HepG2 (cell line): Measurements from ENCODE around the gene AGER. TPM values are rescaled to one million over a fixed set of nuclear protein-coding genes. Genes with fewer than 3 reads are reported as not detected.
A peak's percentile ranks its signal among the peaks of the same experiment; 100 is the strongest.

Experiments used
- ATAC-seq: fragments of 200-7000 bp; cut with Tn5 transposase; 3 replicates; pipeline ENCODE4 v1.9.1; 2020; ENCODE audit warnings: mild to moderate bottlenecking, moderate library complexity
- BruUV-seq: library from RNA; stranded (reverse); fragments of 400-500 nt; replicated peaks from 2 replicates; lab custom pipeline; 2021; lab: Mats Ljungman, UMichigan
- CTCF ChIA-PET: fragments of 300-600 bp; formaldehyde crosslinking; extraction: SDS; loops from one replicate; lab custom pipeline; 2021; ENCODE audit warnings: low total read pairs, inconsistent platforms, low intra/inter-chr PET ratio; lab: Yijun Ruan, JAX
- POLR2A ChIA-PET: fragments of 350-600 bp; sonication (Branson Sonifier 250); formaldehyde crosslinking; loops from one replicate; lab custom pipeline; 2020; ENCODE audit warnings: antibody characterized with exemption, inconsistent platforms; lab: Yijun Ruan, JAX
- DNase-seq: peaks from one replicate; pipeline ENCODE4 v3.0.0-alpha.2; 2015; ENCODE audit warnings: low spot score
- FAIRE-seq: peaks from 3 replicates; lab custom pipeline; 2011; peaks lifted over from hg19 to GRCh38; lab: Jason Lieb, UNC
- H2AFZ ChIP-seq: one replicate; pipeline ENCODE4 v1.6.1; 2011; ENCODE audit warnings: low read length, inconsistent platforms
- H3K27ac ChIP-seq: fragments of 300-600 bp; 3 replicates; pipeline ENCODE4 v1.8.0; 2011; ENCODE audit warnings: mixed run types, mild to moderate bottlenecking, mixed read lengths, low read length, inconsistent platforms; ENCODE audit not compliant: insufficient read depth; ENCODE audit errors: extremely low read length
- H3K27me3 ChIP-seq, 2 experiments: fragments of 200-600 bp in 1 of 2; 2 replicates in 1 of 2; 3 replicates in 1 of 2; pipeline versions ENCODE4 v1.6.0 to v1.8.0; 2011; ENCODE audit warnings: low read length in 2 of 2, mild to moderate bottlenecking in 2 of 2, moderate library complexity in 2 of 2, inconsistent platforms in 1 of 2; ENCODE audit not compliant: insufficient read depth in 2 of 2, control insufficient read depth in 1 of 2
- H3K36me3 ChIP-seq, 2 experiments: fragments of 200-600 bp in 1 of 2; replicated peaks in 1 of 2; 2 replicates in 1 of 2; 3 replicates in 1 of 2; pipeline versions ENCODE4 v1.5.1 to v1.8.0; 2011; ENCODE audit warnings: low read length in 2 of 2, inconsistent platforms in 1 of 2; ENCODE audit not compliant: insufficient read depth in 2 of 2, control insufficient read depth in 1 of 2
- H3K4me1 ChIP-seq: 2 replicates; pipeline ENCODE4 v1.5.1; 2012; ENCODE audit warnings: low read length, inconsistent platforms; ENCODE audit not compliant: insufficient read depth
- H3K4me2 ChIP-seq: 2 replicates; pipeline ENCODE4 v1.6.0; 2011; ENCODE audit warnings: low read depth, low read length, inconsistent platforms
- H3K4me3 ChIP-seq, 3 experiments: fragments of 200-600 bp in 1 of 3; sonication (generic), shearing (Covaris generic) in 1 of 3; replicated peaks in 1 of 3; 2 replicates each; pipeline ENCODE4 v1.5.1; 2011 to 2016; ENCODE audit warnings: low read length in 3 of 3, inconsistent platforms in 2 of 3, low read depth in 2 of 3, mild to moderate bottlenecking in 2 of 3, control low read depth in 1 of 3, mixed read lengths in 1 of 3; ENCODE audit not compliant: insufficient read depth in 1 of 3
- H3K79me2 ChIP-seq: one replicate; pipeline ENCODE4 v1.6.1; 2011; ENCODE audit warnings: low read length, inconsistent platforms; ENCODE audit not compliant: insufficient read depth
- H3K9ac ChIP-seq: 2 replicates; pipeline ENCODE4 v1.6.0; 2011; ENCODE audit warnings: mild to moderate bottlenecking, low read depth, low read length, inconsistent platforms; ENCODE audit not compliant: insufficient read depth
- H3K9me3 ChIP-seq: 2 replicates; pipeline ENCODE4 v1.5.1; 2012; ENCODE audit warnings: mild to moderate bottlenecking, low read length
- H4K20me1 ChIP-seq: 2 replicates; pipeline ENCODE4 v1.6.0; 2011; ENCODE audit warnings: inconsistent platforms, mild to moderate bottlenecking, low read length, moderate library complexity; ENCODE audit not compliant: insufficient read depth
- CC2D1A ChIP-seq: sonication (generic); formaldehyde crosslinking; IDR thresholded peaks from 2 replicates; pipeline ENCODE4 v1.8.1; 2023; ENCODE audit warnings: mild to moderate bottlenecking, missing genetic modification reagents
- KDM3A ChIP-seq: IDR thresholded peaks from 2 replicates; pipeline ENCODE4 v1.6.1; 2018; ENCODE audit warnings: low read depth, missing compliant biosample characterization
- POLR2G ChIP-seq: fragments of 200-400 bp; formaldehyde crosslinking; IDR thresholded peaks from 2 replicates; pipeline ENCODE4 v1.6.1; 2018; ENCODE audit warnings: mild to moderate bottlenecking, low read depth, low read length, moderate library complexity
- U2AF1 ChIP-seq: fragments of 200-400 bp; formaldehyde crosslinking; optimal IDR thresholded peaks from 2 replicates; pipeline ENCODE3; 2017; ENCODE audit warnings: mild to moderate bottlenecking, low read depth, low read length
- ZMYM2 ChIP-seq: sonication (generic); formaldehyde crosslinking; IDR thresholded peaks from 2 replicates; pipeline ENCODE4 v1.8.0; 2022; ENCODE audit warnings: mild to moderate bottlenecking, missing genetic modification reagents
- ZNF136 ChIP-seq: sonication (generic); formaldehyde crosslinking; IDR thresholded peaks from 2 replicates; pipeline ENCODE4 v1.8.1; 2022; ENCODE audit warnings: low read depth, mild to moderate bottlenecking, moderate library complexity, missing genetic modification reagents
- ZNF318 ChIP-seq: sonication (generic); formaldehyde crosslinking; IDR thresholded peaks from 2 replicates; pipeline ENCODE4 v1.4.0; 2020; ENCODE audit warnings: mild to moderate bottlenecking, missing genetic modification reagents
- ZNF768 ChIP-seq: sonication (generic); formaldehyde crosslinking; IDR thresholded peaks from 2 replicates; pipeline ENCODE4 v1.4.0; 2020; ENCODE audit warnings: missing genetic modification reagents
- ZNF772 ChIP-seq: sonication (generic); formaldehyde crosslinking; IDR thresholded peaks from 2 replicates; pipeline ENCODE4 v1.5.0; 2020; ENCODE audit warnings: mild to moderate bottlenecking, missing genetic modification reagents
- ZNF83 ChIP-seq: sonication (generic); formaldehyde crosslinking; IDR thresholded peaks from 2 replicates; pipeline ENCODE4 v1.4.0; 2020; ENCODE audit warnings: missing genetic modification reagents, mild to moderate bottlenecking, borderline replicate concordance
- ZNF879 ChIP-seq: sonication (generic); formaldehyde crosslinking; IDR thresholded peaks from 2 replicates; pipeline ENCODE4 v1.8.1; 2023; ENCODE audit warnings: missing genetic modification reagents
- WGBS: methylation state at CpG from one replicate; pipeline ENCODE4 v1.1.6; 2017; ENCODE audit warnings: low lambda C conversion rate; 5-methylcytosine and 5-hydroxymethylcytosine counted together
- in situ Hi-C: cut with HindIII; loops from 2 replicates; pipeline ENCODE4 v1.10.0; 2017; ENCODE audit warnings: low pct_unique_long_range_greater_than_20kb; ENCODE audit not compliant: extremely low pct_ligation_motif_present
- intact Hi-C: fragments of 100-400 bp; cut with micrococcal nuclease; formaldehyde crosslinking; loops from one replicate; pipeline ENCODE4 v1.10.0; 2022; ENCODE audit not compliant: unreplicated experiment
- polyA plus RNA-seq, 8 experiments: library from polyadenylated mRNA; depleted of rRNA in 3 of 8; stranded (reverse) in 7 of 8; unstranded in 1 of 8; fragments of >200 nt; fragmentation: Illumina TruSeq in 4 of 8; extraction: Trizol in 4 of 8; gene quantifications; 2 replicates each; pipeline versions ENCODE4 v1.2.1 to v1.2.3, GENCODE V29; 2011 to 2016; ENCODE audit warnings: low read depth in 4 of 8, missing spikeins in 1 of 8, mixed read lengths in 1 of 8; ENCODE audit not compliant: insufficient read depth in 1 of 8
- total RNA-seq, 5 experiments: library from RNA; depleted of rRNA; stranded (reverse); fragments of >200 nt; fragmentation: Illumina TruSeq; extraction: Trizol; gene quantifications; 2 replicates each; pipeline ENCODE4 v1.2.3, GENCODE V29; 2016; ENCODE audit warnings: low read depth in 1 of 5

AGER gene
- total and polyA plus RNA-seq, 2 of the 13 experiments (the other 11 are each of a cell fraction or from before 2014, with no cell fraction given): 1.9 to 5.1 TPM

- H3K27ac ChIP-seq: no peak overlapping the region
- no peaks in the 10 kb centered on the region for H3K79me2 ChIP-seq
- intact Hi-C loops: loop anchor here (5.0 kb wide), 2 partner anchors 33 to 82 kb away; no protein-coding TSS in a partner anchor
- 76% methylated on average over 17 of the region's 17 CpGs for WGBS
- H3K27me3 ChIP-seq: peaks cover 4 to 29% of the 10 kb centered on the region in 2 experiments; a peak in 4 of 5 replicates
- peaks cover 43% of the 10 kb centered on the region for H3K4me1 ChIP-seq
- no peak overlapping the region for H2AFZ ChIP-seq
- CTCF ChIA-PET: no interaction called here
- H3K9ac ChIP-seq: no peak overlapping the region
- POLR2A ChIA-PET: no interaction called here
- in situ Hi-C loops: no loop called here
- no peaks in the 10 kb centered on the region for H3K36me3 ChIP-seq
- no peak for DNase-seq
- no peak overlapping the region for H3K4me3 ChIP-seq
- H3K4me2 ChIP-seq: no peak overlapping the region
- H4K20me1 ChIP-seq: no peaks in the 10 kb centered on the region
- FAIRE-seq: no peak
- TF ChIP-seq ZMYM2: no peak
- TF ChIP-seq ZNF768 (CRISPR knock-in tag): 0 out of 2 replicates have a peak, but pooled peaks have one; percentile 11
- no TSS peak for BruUV-seq
- no peak for ATAC-seq
- no peaks in the 10 kb centered on the region for H3K9me3 ChIP-seq
Measured at GRCh38 chr6:32198866-32199265, 14.8 kb upstream of the AGER start.

GRCh38 chr6:32198345-32198696 is 14.3 kb upstream of the AGER start:
- no peak for ATAC-seq
- TF ChIP-seq ZNF772 (no peak), ZNF318 (no peak), ZNF879 (CRISPR knock-in tag) (no peak), KDM3A (CRISPR knock-in tag) (no peak), ZNF136 (CRISPR knock-in tag) (no peak), U2AF1 (no peak), CC2D1A (CRISPR knock-in tag) (no peak), ZNF83 (CRISPR knock-in tag) (no peak), POLR2G (no peak)

More at GRCh38 chr6:32198345-32198696, 14.3 kb upstream of the AGER start:
- Histone ChIP-seq H3K4me3 (no peak overlapping the region), H3K36me3 (no peaks in the 10 kb centered on the region), H4K20me1 (no peaks in the 10 kb centered on the region), H3K27me3 (peaks cover 2 to 24% of the 10 kb centered on the region in 2 experiments; a peak in 4 of 5 replicates), H2AFZ (no peak overlapping the region), H3K79me2 (no peaks in the 10 kb centered on the region), H3K27ac (no peak overlapping the region), H3K9ac (no peak overlapping the region), H3K9me3 (no peaks in the 10 kb centered on the region), H3K4me2 (no peak overlapping the region), H3K4me1 (peaks cover 43% of the 10 kb centered on the region)
- ChIA-PET CTCF (no interaction called here), POLR2A (interaction anchor here (1.1 kb wide), 1 partner anchor 22 kb away, joined by 8 read pairs; the partner anchor contains the start of gene AGPAT1)
- intact Hi-C loops: loop anchor here (5.0 kb wide), 2 partner anchors 34 to 81 kb away; no protein-coding TSS in a partner anchor
- 34% methylated on average over 3 of the region's 3 CpGs for WGBS
- no peak for FAIRE-seq
- no TSS peak for BruUV-seq
- in situ Hi-C loops: no loop called here
- no peak for DNase-seq
